ENCODE data around the gene GTF3C2.
"Not testable (repeated sequence)": the region's sequence is repeated elsewhere in the genome, so short reads cannot be mapped to it uniquely, and the experiment has no call there.

GTF3C2 gene

DNA sequence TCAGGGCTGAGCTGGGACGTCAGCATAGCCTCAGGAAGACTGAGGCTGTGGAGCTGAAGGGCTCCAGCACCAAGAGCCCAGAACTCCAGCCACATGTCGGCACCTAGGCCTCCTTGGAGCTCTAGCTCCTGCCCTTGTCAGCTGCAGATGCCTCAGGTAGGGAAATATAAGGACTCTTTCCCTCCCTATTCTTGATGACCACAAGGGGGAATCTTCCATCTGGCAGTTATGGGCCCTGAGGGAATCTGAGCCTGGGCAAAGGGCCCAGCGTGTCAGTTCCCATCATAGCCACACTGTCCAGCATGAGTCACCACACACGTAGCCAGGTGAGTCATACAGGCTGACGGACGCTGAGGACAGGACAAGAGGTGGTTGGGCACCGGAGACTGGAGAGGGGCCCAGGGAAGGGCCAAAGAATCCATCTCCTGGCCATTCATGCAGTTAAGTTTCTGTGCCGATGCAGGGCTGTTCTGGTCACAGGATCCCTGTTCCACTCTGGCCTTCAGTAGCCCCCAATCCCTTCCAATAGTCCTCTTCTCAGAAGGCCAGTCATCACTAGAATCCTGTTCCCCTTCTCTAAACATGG is 35.5 kb downstream of the GTF3C2 start:
- DNase-seq (ENCODE audit: low read depth) = no peak

DNA sequence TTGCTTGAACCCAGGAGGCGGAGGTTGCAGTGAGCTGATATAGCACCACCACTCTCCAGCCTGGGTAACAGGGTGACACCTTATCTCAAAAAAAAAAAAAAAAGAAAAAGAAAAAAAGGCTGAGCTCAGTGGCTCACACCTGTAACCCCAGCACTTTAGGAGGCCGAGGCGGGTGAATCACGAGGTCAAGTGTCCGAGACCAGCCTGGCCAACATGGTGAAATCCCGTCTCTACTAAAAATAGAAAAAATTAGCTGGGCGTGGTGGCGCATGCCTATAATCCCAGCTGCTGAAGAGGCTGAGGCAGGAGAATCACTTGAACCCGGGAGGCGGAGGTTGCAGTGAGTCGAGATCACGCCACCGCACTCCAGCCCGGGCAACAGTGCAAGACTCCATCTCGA is 36.7 kb downstream of the GTF3C2 start:
- DNase-seq (ENCODE audit: low read depth) = not testable (repeated sequence)

DNA sequence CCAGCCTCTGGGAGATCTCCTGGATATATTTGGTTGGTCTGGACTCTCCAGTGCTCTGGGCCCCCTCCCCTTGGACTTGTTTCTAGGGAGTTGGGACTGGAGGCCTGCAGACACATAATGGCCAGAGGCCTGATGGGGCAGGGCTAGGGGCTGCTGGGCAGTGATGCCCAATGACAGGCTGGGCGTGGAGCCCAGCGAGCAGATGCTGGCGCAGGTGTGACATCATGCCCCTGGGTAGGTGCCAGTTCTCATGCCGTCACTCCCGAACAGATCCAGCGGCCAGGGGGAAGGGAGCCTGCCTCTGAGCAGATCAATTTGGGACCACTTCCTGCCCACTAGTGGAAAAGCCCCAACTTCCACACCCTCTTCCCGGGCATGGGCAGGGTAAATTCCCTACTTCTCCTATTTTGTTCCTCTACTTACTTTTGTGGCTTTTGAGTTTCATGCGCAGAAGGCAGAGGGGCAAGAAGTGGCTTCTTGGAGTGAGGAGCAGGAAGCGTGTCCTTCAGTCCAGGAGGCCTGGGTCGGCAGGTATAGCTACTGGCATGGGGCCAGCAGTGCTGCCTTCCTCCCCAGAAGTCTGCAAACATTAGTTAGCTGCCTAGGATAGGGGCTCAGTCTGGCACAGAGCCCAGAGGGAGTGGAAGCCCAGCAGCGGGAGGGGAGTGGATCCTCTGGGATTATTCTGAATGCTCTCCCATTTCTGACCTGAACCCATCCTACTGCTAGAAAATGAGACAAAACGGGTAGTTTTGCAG is 39.7 kb downstream of the GTF3C2 start:
- DNase-seq (ENCODE audit: low read depth) = no peak

DNA sequence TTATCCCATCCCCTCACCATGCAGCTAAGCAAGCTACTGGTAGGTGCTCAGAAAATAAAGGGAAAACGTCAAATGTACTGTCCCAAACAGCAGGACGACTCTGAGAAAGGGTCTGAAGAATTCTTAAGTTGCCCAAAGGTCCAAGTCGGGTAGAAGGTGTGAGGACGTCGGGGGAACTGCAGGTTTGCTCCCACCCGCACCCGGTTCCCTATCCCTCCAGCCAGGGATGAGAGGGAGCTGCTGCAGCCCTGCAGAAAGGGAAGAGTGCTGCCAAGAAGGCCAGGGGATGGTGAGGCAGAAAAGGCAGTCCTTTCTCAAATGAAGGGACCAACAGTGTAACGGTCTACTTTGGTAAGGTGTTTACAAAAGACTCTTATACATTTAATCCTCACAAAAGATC is 41.4 kb downstream of the GTF3C2 start:
- no peak for DNase-seq (ENCODE audit: low read depth)

DNA sequence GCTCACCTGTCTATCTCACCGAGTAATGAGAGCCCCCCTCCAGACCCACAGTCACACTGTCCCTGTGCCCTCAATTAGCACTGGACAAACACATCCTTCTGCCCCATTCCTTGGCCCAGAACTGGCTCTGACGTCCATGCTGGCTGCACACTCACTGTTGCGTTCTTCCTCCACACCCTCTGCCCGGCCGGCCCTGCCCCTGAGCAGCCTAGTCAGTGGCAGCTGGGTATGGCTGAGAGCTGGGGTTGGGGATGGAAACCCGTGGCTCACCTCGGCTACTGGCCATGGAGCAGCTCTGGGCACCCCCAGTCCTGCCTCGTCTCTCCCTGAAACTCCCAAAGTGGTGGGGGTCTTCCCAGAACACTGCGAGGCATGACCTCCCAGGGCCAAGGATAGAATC is 41.9 kb downstream of the GTF3C2 start:
- no peak for DNase-seq (ENCODE audit: low read depth)

DNA sequence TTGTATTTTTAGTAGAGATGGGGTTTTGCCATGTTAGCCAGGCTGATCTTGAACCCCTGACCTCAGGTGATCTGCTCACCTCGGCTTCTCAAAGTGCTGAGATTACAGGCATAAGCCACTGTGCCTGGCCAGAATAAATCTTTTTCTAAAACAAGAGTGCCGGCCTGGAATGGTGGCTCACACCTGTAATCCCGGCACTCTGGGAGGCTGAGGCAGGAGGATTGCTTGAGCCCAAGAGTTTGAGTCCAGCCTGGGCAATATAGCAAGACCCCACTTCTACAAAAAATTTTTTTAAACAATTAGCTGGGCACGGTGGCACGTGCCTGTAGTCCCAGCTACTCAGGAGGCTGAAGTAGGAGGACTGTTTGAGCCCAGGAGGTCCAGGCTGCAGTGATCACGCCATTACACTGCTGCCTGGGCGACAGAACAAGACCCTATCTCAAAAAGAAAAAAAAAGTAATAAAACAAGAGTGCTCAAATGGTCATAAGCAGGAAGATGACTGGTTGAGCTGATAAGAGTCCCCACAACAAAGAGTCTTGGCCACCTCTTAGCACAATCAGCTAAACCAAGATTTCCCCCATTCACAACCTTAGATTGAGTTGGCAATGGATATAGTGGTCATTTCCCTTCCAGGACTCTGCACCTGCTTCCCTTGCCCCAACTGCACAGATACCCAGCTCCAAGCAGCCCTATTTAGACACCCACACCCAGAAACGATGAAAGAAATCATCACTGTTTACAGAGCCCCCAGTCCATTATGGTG is 42.5 kb downstream of the GTF3C2 start:
- DNase-seq (ENCODE audit: low read depth) = no peak

DNA sequence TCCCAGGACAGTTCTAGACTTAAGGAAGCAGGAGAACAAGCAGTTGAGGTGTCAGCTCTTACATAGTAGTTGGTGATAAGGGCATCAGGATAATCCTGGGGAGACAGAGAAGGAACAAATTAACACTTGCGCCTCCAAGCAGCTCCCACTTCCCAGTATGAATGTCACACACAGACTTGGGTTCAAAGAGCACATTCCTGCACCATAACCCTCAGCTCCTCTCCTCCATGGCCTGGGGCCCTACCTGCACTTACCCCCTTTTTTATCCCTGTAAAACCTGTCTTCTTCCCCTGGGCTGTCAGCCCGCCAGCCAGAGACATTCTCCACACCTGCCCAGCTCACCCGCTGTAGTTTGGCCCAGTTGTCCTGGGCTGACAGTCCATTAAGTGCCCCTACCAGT is 44.4 kb downstream of the GTF3C2 start:
- no peak for DNase-seq (ENCODE audit: low read depth)

DNA sequence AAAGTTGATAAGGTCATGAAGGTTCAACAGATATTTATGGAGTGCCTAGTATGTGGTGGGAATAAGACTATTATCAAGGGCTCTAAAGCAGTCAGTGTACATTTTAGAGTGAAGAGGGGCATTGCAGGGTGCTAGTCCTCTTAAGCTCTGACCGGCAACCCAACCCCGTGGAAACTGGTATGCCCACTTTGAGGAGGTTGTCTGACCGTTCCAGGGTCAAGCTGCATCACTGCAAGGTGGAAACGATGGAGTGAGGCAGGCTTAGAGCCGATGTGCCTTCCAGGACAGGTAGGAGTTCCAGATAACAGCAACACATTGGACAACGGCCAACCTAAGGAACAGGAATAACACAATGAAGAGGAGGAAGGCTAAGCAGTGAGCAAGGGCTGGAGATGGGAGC is 46.9 kb downstream of the GTF3C2 start:
- DNase-seq (ENCODE audit: low read depth) = no peak

DNA sequence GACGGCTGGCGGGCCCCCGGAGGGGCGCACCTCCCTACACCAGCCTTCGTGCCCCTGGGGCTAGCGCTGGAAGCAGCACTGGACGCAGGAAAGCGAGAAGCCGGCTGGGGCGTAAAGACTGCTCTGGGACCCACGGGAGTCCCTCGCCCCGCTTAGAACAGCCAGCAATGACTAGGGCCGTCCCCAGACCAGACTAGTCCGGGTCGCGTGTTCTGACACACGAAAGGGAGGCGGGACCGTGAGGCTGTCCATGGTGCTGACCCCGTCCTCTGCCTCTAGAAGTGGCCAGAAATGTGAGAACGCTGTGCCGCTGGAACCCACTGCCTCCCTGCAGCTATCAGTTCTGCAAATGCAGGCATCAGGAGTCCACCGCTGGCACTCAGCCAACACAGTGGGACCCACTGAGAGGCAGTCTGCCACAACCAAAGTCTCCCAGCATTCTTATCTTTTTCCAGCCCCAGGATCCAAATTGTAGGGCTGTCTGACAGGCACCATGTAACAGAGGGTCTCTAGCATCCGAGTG is 48.1 kb downstream of the GTF3C2 start, which contains the start of gene UCN:
Gene UCN (minus strand): TSS at position 87 of the 523 bp plus-strand sequence. CDS start 550 bp downstream, outside the sequence.
- no peak for DNase-seq (ENCODE audit: low read depth)

DNA sequence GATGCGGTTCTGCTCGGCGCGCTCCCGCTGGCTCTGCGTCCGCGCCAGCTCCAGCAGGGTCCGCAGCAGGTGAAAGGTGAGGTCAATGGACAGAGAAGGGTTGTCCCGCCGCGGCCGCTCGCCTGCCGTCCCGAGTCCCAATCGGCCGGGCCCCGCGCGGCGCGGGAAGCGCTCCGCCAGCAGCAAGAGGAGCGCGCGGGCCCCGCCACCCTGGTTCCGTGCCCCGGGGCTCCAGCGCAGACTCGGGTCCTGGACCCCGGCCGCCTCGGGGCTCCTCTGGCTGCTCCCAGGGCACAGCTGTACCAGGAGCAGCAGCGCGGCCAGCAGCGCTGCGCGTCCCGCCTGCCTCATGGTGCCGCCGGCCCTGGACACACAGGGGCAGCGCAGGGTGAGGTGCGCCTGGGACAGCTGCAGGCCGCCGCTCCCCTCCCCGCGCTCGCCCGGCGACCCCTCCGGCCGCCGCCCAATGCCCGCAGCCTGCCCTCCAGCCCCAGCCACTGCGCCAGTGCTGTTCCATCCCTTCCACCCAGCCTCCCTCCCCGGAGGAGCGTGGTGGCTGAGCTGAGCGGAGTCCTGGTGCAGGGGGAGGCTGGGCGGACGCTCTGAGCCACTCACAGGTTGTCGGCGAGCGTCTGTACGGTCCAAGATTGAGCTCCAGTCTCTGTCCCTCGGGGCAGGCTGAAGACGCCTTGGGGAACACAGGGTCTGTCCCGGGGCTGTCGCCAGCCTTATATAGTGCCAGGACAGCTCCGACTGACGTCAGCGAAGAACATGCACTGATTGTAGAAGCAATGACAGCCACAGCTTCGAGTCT is 48.8 kb downstream of the GTF3C2 start:
- no peak for DNase-seq (ENCODE audit: low read depth)

DNA sequence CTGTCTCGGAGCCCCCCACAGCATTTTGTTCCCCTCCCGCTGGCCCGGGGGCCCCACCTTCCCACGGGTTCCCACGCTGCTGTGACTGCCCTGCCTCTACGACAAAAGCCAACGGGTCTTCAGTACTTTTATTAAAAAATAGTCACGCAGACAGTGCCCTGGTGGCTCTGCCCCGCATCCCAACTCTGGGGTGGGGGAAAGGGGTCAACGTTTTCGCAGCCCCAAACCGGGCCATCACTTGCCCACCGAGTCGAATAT is 49.3 kb downstream of the GTF3C2 start:
- DNase-seq (ENCODE audit: low read depth) = no peak

DNA sequence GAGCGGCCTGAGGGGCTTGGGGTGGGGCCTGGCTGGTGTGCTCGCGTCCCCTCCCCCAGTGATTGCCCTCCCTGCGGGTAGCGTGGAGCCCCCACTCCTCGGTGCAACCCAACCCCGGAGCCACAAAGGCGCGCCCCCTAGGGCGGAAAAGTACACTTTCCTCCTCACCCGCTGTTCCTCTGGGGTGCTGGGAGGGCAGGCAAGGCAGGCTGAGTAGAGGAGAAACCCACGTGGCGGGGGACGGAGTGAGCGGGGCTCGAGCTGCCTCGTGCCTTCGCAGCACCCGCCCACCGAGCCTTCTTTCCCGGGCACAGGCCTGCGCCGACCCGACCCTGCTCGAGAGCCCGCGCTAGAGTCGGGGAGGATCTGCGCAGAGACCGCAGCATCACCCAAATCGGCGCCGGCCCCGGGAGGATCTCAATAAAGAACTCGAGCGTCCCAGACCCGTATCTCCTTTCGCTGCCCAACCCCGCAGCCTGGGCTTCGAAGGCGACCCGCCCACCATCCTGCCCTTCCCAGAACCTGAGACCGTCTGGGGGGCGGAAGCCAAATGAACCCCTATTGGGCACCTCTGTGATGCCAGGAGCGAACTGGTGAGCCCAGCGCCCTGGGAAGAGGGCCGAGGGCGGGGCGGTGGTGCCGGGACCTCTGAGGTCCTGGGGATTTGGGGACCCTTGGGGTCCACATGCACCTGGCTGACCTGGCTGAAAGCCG is 49.8 kb downstream of the GTF3C2 start:
- DNase-seq (ENCODE audit: low read depth) = no peak

DNA sequence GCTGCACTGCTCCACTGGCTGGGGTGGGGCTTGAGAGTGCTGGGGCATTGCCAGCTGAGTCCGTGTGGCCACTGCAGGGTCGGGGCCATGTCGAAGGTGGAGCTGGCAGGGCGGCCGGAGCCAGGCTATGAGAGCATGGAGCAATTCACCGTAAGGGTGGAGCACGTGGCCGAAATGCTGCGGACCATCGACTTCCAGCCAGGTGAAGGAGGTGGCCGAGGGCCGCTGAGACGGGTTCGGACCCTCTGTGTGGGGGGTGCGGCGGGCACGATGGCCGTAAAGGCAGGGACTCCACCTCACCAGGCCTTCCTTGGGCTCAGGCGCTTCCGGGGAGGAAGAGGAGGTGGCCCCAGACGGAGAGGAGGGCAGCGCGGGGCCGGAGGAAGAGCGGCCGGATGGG is 50.4 kb downstream of the GTF3C2 start:
- no peak for DNase-seq (ENCODE audit: low read depth)

DNA sequence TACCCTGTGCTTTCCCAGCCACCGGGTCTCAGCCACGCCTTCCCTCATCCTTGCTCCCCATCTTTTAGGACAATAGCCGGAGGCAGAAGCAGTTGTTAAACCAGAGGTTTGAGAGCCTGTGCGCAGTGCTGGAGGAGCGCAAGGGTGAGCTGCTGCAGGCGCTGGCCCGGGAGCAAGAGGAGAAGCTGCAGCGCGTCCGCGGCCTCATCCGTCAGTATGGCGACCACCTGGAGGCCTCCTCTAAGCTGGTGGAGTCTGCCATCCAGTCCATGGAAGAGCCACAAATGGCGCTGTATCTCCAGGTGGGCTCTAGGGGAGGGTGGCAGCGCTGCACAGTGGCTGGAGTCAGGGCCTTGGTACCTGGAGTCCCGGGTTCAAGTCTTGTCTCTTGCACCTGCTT is 51.0 kb downstream of the GTF3C2 start:
- DNase-seq (ENCODE audit: low read depth) = no peak

DNA sequence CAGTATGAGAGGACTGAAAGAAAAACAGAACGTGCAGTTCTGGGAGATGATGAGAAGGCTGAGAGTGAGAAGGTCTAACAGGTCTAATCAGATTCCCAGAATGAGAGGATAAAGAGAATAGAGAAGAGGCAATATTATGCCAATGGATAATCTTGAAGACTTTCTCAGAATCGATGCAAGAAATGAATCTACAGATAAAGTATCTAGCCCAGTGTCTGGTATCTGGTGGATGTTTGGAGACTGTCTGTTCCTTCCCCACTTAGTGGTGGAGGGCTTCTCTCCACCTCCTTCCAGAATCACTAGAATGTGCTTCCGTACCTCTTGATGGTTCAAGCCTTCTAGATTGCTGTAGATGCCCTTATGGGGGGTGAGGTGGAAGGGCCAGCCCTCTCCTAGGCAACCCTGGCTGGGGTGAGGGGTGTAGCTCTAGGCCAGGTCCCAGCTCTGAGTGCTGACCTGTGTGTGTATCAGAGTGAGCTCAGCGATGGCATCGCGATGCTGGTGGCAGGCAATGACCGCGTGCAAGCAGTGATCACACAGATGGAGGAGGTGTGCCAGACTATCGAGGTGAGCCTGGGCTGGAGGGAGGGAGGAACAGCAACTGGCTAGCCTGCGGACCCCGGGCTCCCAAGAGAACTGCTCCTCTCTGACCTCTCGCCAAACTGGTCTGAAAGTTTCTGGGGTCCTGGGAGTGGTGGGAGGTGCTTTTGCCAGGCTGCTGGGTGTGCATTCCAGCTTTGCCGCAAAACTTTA is 51.9 kb downstream of the GTF3C2 start:
- no peak for DNase-seq (ENCODE audit: low read depth)

DNA sequence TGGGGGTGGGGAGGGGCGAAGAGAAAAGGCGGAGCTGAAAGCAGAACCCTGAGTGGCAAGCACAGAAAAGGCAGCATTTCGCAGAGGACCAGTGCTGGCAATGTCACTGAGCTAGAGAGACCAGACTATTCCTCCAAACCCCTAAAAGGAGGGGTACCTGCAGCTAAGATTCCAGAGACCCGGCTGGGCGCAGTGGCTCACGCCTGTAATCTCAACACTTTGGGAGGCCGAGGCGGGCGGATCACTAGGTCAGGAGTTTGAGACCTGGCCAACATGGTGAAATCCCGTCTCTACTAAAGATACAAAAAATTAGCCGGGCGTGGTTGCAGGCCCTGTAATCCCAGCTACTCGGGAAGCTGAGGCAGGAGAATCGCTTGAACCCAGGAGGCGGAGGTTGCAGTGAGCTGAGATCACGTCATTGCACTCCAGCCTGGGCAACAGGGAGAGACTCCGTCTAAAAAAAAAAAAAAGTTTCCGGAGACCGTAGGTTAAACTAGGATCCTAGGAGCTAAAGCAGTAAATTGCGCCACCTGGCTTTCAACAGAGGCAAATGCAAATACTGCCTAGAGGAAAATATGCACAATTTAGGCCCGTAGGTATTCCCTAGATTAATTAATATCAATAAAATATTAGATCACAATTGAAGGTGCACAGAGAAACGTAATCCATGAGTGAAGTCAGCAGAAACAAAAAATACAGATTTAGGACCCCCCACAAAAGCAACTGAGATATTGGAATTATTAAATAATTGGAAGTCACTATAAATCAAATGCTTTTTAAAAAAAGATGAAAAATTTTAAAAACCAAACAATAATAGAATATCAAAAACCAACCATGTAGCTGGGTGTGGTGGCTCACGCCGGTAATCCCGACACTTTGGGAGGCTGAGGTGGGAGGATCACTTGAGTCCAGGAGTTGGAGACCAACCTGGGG is 53.2 kb downstream of the GTF3C2 start:
- DNase-seq (ENCODE audit: low read depth) = no peak

DNA sequence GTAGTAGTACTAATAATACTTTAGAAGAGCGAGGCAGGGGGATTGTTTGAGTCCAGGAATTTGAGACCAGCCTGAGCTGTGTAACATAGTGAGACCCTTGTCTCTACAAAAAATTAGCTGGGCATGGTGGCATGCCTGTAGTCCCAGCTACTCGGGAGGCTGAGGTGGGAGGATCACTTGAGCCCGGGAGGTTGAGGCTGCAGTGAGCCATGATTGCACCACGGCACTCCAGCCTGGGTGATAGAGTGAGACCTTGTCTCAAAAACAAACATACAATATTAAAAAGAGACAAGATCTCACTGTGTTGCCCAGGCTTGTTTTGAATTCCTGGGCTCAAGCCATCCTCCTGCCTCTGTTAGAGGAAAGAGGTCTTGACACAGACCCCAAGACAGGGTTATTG is 56.0 kb downstream of the GTF3C2 start:
- DNase-seq (ENCODE audit: low read depth) = not testable (repeated sequence)

DNA sequence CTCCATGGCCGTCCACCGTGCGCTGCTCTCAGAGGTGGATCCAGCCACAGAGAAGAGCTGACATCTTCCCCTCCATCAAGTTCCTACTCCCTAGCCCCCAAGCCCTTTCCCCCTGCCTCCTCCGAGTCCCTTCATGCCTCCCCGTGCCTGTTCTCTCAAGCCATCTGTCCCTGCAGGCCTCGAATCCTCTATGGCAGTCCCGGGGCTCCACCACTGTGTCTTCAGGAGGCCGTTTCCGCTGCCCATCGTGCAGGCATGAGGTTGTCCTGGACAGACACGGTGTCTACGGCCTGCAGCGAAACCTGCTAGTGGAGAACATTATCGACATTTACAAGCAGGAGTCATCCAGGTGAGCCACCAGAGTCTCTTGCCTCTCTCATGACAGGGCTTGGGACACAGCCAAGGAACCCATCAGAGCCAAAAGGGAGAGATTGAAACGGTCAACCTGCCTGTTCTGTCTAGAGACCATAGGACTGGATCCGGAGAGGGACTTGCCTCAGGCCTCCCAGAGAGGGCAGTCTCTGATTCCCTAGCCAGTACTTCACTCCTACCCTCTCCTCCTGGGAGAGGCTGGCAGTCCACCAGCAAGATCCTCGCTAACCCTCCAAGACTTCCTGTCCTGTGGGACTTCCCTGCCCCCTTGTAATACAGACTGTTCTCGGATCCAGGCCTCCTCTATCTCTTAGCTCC is 58.0 kb downstream of the GTF3C2 start:
- DNase-seq (ENCODE audit: low read depth) = no peak

DNA sequence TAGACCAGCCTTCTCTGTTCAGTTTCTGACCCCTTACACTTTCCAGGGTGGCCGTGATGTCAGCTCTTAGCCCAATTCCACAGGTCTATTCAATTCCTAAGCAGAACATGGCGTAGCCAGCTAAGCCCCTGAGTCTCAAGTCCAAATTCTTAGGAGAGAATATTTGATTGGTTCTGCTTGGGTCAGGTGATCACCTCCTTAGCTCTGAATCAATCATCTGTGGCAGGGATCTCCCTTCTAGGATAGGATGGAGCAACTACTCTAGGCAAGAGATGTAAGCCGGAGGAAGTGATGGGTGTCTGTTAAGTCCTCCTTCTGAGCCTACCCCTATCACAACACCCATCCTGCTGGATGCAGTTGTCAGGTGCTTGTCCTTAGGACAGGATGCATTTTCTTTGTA is 59.4 kb downstream of the GTF3C2 start:
- DNase-seq (ENCODE audit: low read depth) = no peak

Measured in activated T-helper 9 cell treated with anti-CD3 and anti-CD28 coated beads, Interleukin-2, amount 50 U/mL, for 16 hours (primary cell).